Subcutaneous abdominal adipose tissue (tissue), 5 donors: Measurements from ENCODE around the gene TRIM17.

Experiments used
- H3K27ac ChIP-seq: one replicate; pipeline ENCODE4 v1.7.0; 2013; ENCODE audit warnings: low read depth, mild to moderate bottlenecking, inconsistent platforms, low read length, moderate library complexity
- H3K27me3 ChIP-seq, 5 donors: one replicate each; pipeline ENCODE4 v1.7.0; 2013; ENCODE audit warnings: low read length in 5 of 5, inconsistent platforms in 1 of 5; ENCODE audit not compliant: control insufficient read depth in 5 of 5, insufficient read depth in 4 of 5
- H3K36me3 ChIP-seq, 5 donors: one replicate each; pipeline ENCODE4 v1.7.0; 2013; ENCODE audit warnings: low read length in 5 of 5; ENCODE audit not compliant: control insufficient read depth in 5 of 5, insufficient read depth in 5 of 5
- H3K4me1 ChIP-seq, 5 donors: one replicate each; pipeline ENCODE4 v1.7.0; 2013; ENCODE audit warnings: low read length in 5 of 5, mild to moderate bottlenecking in 3 of 5, moderate library complexity in 1 of 5; ENCODE audit not compliant: control insufficient read depth in 5 of 5, insufficient read depth in 5 of 5
- H3K4me3 ChIP-seq, 5 donors: one replicate each; pipeline ENCODE4 v1.7.0; 2013; ENCODE audit warnings: low read length in 5 of 5, low read depth in 1 of 5
- H3K9ac ChIP-seq, 5 donors: one replicate each; pipeline ENCODE4 v1.7.0; 2013; ENCODE audit warnings: low read length in 5 of 5, mild to moderate bottlenecking in 4 of 5, moderate library complexity in 3 of 5
- H3K9me3 ChIP-seq, 5 donors: one replicate each; pipeline ENCODE4 v1.7.0; 2013; ENCODE audit warnings: low read length in 5 of 5; ENCODE audit not compliant: control insufficient read depth in 5 of 5
- donor health status: healthy.
- donor health status: healthy.
- donor health status: healthy.
- donor health status: healthy.
- donor health status: healthy.

TRIM17 gene, protein sequence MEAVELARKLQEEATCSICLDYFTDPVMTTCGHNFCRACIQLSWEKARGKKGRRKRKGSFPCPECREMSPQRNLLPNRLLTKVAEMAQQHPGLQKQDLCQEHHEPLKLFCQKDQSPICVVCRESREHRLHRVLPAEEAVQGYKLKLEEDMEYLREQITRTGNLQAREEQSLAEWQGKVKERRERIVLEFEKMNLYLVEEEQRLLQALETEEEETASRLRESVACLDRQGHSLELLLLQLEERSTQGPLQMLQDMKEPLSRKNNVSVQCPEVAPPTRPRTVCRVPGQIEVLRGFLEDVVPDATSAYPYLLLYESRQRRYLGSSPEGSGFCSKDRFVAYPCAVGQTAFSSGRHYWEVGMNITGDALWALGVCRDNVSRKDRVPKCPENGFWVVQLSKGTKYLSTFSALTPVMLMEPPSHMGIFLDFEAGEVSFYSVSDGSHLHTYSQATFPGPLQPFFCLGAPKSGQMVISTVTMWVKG

DNA sequence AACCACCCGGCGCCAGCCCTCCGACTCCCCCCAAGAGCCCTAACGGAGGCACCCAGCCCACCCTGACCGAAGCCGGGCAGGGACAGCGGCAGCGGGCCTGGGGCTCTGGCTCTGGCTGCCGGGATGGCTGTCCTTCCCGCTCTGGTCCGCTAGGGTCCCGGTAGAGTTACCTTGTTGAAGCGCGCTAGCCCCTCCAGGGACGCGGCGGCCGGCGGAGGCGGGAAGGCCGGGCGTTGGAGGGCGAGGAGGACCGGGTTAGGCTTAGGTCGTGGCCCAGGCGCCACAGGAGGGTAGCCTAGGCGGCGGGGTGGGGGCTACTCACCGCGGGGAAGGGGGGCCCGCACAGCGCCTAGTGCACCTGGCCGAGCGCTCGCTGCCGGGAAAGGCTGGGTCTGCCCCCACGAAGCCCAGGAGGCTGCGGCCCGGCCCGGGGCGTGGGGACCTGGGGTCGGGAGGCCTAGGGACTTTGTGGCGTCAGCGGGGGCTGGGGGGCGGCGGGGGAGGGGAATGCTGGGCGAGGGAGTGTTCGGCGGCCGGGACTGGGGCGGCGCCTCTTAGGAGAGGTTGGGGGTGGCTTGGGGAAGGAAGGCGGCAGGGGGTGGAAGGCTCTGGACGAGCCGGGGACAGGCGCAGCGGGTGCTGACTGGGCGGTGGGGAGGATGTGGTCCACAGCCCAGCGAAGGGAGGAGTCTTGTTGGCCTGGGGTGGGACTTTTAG, at the start of gene TRIM17:
Gene TRIM17, minus strand, starts transcription at position 645 of the 717 bp plus-strand sequence. CDS start 1,789 bp downstream, outside the sequence.
- no peaks in the 10 kb centered on the region for H3K36me3 ChIP-seq
- H3K27me3 ChIP-seq: peaks cover 19 to 44% (median 31%) of the 10 kb centered on the region in 5 donors
- peaks cover 0 to 12% (median 8%) of the 10 kb centered on the region in 5 donors for H3K4me1 ChIP-seq
- H3K9me3 ChIP-seq: no peaks in the 10 kb centered on the region
- H3K27ac ChIP-seq: no peak within 1 kb of the TSS
- peak within 1 kb of the TSS in 4 of 5 donors; percentile 22 to 49 (median 28) for H3K4me3 ChIP-seq
- peak within 1 kb of the TSS in 1 of 5 donors; percentile 20 for H3K9ac ChIP-seq

DNA sequence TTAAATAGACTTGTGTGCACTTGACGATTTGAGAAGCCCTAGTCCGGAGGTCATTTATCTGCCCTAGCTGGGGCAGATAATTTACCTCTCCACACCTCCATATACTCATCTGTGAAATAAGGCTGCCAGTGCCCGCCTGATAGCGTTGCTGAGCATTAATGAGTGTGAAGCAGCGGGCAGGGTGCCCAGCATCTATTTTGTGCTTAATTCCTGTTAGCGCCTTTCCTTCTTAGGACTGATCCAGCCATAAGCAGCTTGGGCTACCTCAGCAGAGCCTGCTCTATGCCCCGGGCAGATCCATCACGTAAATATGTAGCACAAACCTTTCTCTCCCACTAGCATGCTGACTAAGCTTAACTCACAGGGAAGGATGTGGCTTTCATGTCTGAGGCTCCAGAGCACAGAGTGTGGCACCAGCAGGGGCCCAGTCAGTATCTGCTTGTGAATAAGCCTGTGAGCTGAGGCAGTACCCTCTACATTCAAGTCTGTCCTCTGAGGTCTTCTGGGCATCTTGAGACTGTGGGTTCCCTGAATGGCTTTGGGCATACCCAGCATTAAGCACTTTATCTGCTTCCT, 49.0 kb upstream of the TRIM17 start:
- Histone ChIP-seq H3K9ac (no peak overlapping the region), H3K27ac (no peak overlapping the region), H3K27me3 (peaks cover 39 to 77% (median 64%) of the 10 kb centered on the region in 5 donors), H3K36me3 (no peaks in the 10 kb centered on the region), H3K4me1 (peaks cover 0 to 15% (median 15%) of the 10 kb centered on the region in 5 donors), H3K4me3 (no peak overlapping the region), H3K9me3 (no peaks in the 10 kb centered on the region)

DNA sequence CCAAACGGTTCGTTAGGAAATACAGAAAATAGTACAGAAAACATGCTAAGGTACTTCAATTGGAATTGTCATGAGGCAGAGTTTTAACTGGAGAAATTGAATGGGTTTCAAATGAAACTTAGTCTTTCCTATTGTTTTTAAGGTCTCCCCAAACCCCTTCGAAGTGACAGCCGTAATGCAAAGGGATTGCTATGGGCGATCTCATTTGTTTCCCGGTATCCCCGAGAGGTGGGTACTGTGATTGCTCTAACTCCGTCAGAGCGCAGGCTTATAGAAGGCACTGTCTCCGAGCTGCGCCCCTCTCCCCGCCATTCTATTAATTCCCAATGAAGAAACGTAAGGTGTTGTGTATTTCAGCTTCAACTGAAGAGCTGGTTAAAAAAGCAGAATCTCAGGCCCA, 48.5 kb upstream of the TRIM17 start:
- Histone ChIP-seq H3K27me3 (peaks cover 37 to 75% (median 62%) of the 10 kb centered on the region in 5 donors), H3K4me3 (peak overlapping the region in 1 of 5 donors; percentile 32), H3K9ac (no peak overlapping the region), H3K9me3 (no peaks in the 10 kb centered on the region), H3K4me1 (peaks cover 0 to 15% (median 15%) of the 10 kb centered on the region in 5 donors), H3K36me3 (no peaks in the 10 kb centered on the region), H3K27ac (no peak overlapping the region)

DNA sequence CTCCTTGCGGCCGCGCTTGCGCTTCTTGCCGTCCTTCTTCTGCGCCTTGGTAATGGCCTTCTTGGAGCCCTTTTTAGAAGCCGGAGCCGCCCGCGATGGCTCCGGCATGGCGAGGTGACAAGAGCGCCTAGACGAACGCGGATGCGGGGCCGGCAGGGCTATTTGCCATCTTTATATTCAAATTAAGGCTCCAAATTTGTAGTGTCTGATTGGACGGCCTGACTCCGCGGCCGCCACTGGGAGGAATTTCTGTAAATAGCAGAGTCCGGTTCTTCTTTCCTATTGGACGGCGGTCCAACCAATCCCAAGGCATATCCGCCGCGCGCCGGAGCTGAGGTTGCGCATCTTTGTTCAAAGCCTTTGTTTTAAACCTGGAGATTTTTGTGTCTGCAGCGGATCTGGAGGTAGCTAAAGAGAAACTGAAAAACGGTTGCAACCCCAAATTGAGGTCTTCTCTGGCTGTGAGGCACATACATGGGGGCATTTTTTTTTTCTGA, 47.9 kb upstream of the TRIM17 start:
- H3K9me3 ChIP-seq: no peaks in the 10 kb centered on the region
- H3K4me3 ChIP-seq: peak overlapping the region in 3 of 5 donors; percentile 3 to 32 (median 16)
- no peak overlapping the region for H3K27ac ChIP-seq
- H3K4me1 ChIP-seq: peaks cover 0 to 17% (median 15%) of the 10 kb centered on the region in 5 donors
- no peaks in the 10 kb centered on the region for H3K36me3 ChIP-seq
- H3K27me3 ChIP-seq: peaks cover 34 to 71% (median 59%) of the 10 kb centered on the region in 5 donors
- H3K9ac ChIP-seq: no peak overlapping the region

DNA sequence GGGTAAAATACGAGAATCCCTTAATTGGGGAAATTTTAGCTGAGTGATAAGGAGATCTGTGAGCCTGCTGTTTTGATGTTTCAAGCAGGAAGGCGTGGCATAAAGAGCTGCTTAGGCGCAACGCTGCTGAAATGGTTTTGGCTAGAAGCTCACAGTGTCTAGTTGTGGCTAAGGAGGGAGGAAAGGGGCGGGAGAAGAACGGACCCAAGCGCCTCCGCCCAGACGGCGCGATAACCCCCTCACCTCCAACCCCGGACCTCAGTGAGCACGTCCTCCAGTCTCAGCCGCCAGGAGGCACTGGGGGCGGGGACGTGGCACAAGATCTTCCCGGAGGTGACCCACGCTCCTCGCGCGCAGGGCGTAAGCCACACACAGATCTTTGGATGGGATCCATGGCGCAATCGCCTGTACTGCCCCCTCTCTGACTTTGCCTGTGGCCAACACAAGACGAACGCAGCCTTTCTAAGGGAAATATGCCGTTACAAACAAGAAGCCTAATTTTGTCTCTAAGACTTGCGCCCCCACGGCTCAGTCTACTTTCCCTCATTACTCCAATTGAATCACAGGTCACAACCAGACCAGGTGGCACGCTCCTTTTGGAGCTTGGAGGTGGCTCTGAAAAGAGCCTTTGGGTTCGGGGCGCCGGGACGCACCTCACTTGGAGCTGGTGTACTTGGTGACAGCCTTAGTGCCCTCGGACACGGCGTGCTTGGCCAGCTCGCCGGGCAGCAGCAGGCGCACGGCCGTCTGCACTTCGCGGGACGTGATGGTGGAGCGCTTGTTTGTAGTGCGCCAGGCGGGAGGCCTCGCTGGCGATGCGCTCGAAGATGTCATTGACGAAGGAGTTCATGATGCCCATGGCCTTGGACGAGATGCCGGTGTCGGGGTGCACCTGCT, 47.1 kb upstream of the TRIM17 start:
- Histone ChIP-seq H3K27me3 (peaks cover 31 to 71% (median 56%) of the 10 kb centered on the region in 5 donors), H3K4me3 (peak overlapping the region in 2 of 5 donors; percentile 5 to 39), H3K27ac (no peak overlapping the region)

DNA sequence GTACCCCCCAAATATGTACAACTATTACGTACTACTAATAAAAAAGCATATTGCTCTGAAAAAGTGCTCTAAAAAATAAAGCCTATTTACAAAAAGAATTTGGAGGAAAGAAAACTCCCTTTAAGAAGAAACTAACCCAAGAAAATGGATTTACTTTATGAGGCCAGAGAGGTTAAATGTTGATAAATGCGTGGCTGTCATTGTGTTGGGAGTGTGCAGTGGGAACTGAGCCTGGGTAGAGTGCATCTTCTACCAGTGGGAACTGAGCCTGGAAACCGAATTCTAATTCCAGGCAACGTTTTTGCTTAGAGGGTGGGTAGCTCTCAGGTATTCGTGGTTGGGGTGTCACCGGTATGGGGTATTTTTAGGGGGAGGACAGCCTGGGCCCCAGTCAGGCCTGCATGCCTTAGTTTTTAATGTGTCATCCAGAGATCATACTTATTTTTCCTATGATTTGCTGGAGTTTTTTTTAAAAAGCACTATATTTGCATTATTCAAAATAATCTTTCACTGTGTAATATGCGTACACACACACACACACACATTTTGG, 46.4 kb upstream of the TRIM17 start:
- H3K9ac ChIP-seq: no peak overlapping the region
- no peak overlapping the region for H3K4me3 ChIP-seq
- no peak overlapping the region for H3K27ac ChIP-seq
- no peaks in the 10 kb centered on the region for H3K36me3 ChIP-seq
- H3K4me1 ChIP-seq: peaks cover 0 to 29% (median 26%) of the 10 kb centered on the region in 5 donors
- H3K9me3 ChIP-seq: no peaks in the 10 kb centered on the region
- H3K27me3 ChIP-seq: peaks cover 30 to 64% (median 57%) of the 10 kb centered on the region in 5 donors

More for the DNA sequence above, 47.1 kb upstream of the TRIM17 start:
- Histone ChIP-seq H3K9ac (no peak overlapping the region), H3K36me3 (no peaks in the 10 kb centered on the region), H3K4me1 (peaks cover 0 to 24% (median 20%) of the 10 kb centered on the region in 5 donors), H3K9me3 (no peaks in the 10 kb centered on the region)

DNA sequence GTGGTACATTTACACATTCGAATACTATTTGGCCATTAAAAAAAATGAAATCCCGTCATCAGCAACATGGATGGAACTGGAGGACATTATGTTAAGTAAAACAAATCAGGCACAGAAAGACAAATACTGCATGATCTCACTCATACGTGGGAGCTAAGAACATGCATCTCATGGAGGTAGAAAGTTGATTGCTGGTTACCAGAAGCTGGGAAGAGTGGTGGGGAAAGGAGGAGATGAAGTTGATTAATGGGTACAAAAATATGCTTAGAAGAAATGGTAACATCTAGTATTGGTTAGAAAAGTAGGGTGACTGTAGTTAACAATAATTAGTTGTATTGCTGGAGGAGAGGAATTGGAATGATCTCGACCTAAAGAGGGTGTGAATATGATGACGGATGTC, 45.9 kb upstream of the TRIM17 start:
- peaks cover 30 to 70% (median 52%) of the 10 kb centered on the region in 5 donors for H3K27me3 ChIP-seq
- H3K36me3 ChIP-seq: no peaks in the 10 kb centered on the region
- H3K9ac ChIP-seq: no peak overlapping the region
- H3K9me3 ChIP-seq: no peaks in the 10 kb centered on the region
- no peak overlapping the region for H3K27ac ChIP-seq
- H3K4me3 ChIP-seq: no peak overlapping the region
- peaks cover 0 to 34% (median 32%) of the 10 kb centered on the region in 5 donors for H3K4me1 ChIP-seq

DNA sequence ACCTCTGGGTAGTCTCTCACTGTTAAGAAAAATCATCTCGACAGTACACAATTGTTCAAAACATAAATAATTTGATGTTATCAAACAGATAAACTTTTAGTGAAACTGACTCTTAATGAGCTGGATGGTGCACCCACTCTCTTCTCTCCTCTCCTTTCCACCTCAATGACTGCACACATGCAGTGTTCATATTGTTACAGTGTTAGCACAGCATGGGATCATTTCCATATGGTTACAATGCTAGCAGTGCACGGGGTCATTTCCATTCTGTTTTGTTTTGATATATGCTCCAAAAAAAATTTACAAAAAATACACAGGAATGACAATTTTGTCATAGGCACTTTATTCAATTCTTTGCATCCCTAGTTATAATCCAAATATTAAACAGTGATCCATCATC, 44.2 kb upstream of the TRIM17 start:
- Histone ChIP-seq H3K4me1 (peaks cover 0 to 41% (median 37%) of the 10 kb centered on the region in 5 donors), H3K9me3 (no peaks in the 10 kb centered on the region), H3K27me3 (peaks cover 27 to 63% (median 48%) of the 10 kb centered on the region in 5 donors), H3K4me3 (no peak overlapping the region), H3K9ac (no peak overlapping the region), H3K27ac (no peak overlapping the region), H3K36me3 (no peaks in the 10 kb centered on the region)
